ENCODE measurements around the gene MMEL1.

The MMEL1 gene

GRCh38 chr1:2544093-2544874 is 88.5 kb downstream of the MMEL1 start:
- DNase-seq (ENCODE audit: low spot score) = no peak

DNA sequence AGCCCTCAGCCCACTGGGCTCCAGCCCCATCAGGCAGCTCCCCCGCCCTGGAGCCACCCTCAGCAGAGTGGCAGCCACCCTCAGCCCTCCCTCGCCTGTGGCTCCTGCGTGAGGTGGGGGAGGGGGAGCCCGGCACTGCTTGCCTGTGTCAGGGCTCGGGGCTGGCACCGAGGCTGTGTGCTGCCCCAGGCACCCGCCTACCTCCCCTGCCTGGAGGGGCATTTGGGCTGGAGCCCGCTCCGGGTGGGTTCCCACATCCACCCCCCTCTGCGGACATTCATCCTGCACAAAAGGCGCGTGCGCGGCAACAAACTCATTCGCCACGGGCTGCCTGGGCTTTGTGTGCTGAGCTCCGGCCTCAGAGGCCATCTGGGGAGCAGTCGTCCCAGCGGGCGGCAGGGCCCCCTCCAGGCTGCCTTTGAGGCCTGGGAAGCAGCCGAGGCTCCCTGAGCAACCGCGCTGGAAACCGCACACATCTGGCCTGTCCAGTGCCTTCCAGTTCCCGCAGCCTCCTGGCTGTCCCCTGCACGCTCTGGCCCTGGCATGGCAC is 89.2 kb downstream of the MMEL1 start:
- DNase-seq (ENCODE audit: low spot score) = peak; percentile 69

DNA sequence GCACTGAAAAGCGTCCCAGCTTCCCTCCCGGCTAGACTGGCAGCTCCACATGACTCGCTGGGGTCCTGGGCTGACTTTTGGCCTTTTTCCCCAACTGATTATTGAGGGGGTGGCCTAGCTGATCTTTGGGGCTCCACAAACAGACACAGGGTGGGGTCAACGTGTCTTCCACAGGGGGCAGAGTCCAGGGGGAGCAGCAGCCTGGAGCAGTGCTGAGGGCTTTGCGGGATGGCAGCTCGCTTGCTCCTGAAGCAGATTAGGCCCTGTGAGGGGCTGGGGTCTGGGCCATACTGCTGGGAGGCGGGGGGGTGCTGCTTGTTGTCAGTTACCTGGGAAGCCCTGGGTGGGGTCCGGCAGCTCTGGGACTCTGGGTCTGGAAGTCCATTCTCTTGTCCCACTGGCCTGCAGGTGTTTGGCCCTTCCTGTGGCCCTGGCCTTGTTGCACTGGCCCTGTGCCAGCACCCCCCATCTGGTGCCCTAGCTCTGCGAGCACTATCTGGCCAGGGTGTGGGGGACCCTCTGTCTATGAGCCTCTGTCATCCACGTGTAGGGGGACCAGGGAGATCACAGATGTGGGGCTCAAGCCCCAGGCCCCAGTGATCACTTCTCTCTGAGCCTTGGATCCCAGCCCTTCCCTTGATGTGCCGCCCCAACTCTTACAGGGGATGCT is 90.4 kb downstream of the MMEL1 start:
- DNase-seq (ENCODE audit: low spot score) = no peak

- DNase-seq (ENCODE audit: low spot score) = no peak
Measured at GRCh38 chr1:2541619-2542245, 91.1 kb downstream of the MMEL1 start.

- DNase-seq (ENCODE audit: low spot score) = no peak
Measured at GRCh38 chr1:2540816-2541492, 91.9 kb downstream of the MMEL1 start.

Data from Ammon's horn (tissue), 1 donor.